Measurements from ENCODE around the gene FBXO3.

Gene FBXO3

GRCh38 chr11:33701302-33702230, 72.8 kb downstream of the FBXO3 start:
- Histone ChIP-seq H3K23ac (ENCODE audit: low read length) (no peak overlapping the region), H3K79me2 (ENCODE audit: control insufficient read depth, insufficient read depth, low read length) (no peaks in the 10 kb centered on the region), H4K8ac (ENCODE audit: low read depth, low read length) (no peak overlapping the region), H3K9ac (ENCODE audit: low read length) (peak overlapping the region; percentile 71), H3K4ac (ENCODE audit: low read depth, low read length) (no peak overlapping the region), H3K4me2 (ENCODE audit: low read length) (peak overlapping the region; percentile 67), H2AK5ac (ENCODE audit: low read length) (no peak overlapping the region), H3K4me1 (ENCODE audit: control insufficient read depth, low read depth, low read length) (peaks cover 1% of the 10 kb centered on the region), H2BK5ac (ENCODE audit: low read length) (no peak overlapping the region), H3K36me3 (ENCODE audit: control insufficient read depth, insufficient read depth, low read length) (no peaks in the 10 kb centered on the region), H4K5ac (ENCODE audit: low read length) (peak overlapping the region; percentile 35), H3K4me3 (ENCODE audit: low read length) (no peak overlapping the region), H2BK120ac (ENCODE audit: low read depth, low read length) (no peak overlapping the region), H2BK15ac (replicated peaks; ENCODE audit: low read depth) (no peak overlapping the region), H3K56ac (ENCODE audit: low read length) (peak overlapping the region; percentile 82), H3K27ac (ENCODE audit: low read depth, low read length) (no peak overlapping the region), H3K18ac (ENCODE audit: low read length) (no peak overlapping the region), H3K27me3 (ENCODE audit: insufficient read depth, low read length, poor library complexity) (no peaks in the 10 kb centered on the region), H3K79me1 (ENCODE audit: low read length) (no peaks in the 10 kb centered on the region)
- no peak for DNase-seq
- WGBS (ENCODE audit: extremely low coverage, insufficient coverage, low lambda C conversion rate) = no CpG with 5 or more reads among the region's 7 CpGs

GRCh38 chr11:33700502-33701271, 73.6 kb downstream of the FBXO3 start, which contains the start of gene C11orf91:
Gene C11orf91 (minus strand): TSS chr11:33700826. CDS start chr11:33700740, 86 bp downstream.
- H3K36me3 ChIP-seq (ENCODE audit: control insufficient read depth, insufficient read depth, low read length) = no peaks in the 10 kb centered on the region
- H3K9ac ChIP-seq (ENCODE audit: low read length) = peak within 1 kb of the TSS; percentile 71
- H4K5ac ChIP-seq (ENCODE audit: low read length) = peak within 1 kb of the TSS; percentile 35
- H3K23ac ChIP-seq (ENCODE audit: low read length) = no peak within 1 kb of the TSS
- no peak within 1 kb of the TSS for H3K27ac ChIP-seq (ENCODE audit: low read depth, low read length)
- no peak within 1 kb of the TSS for H2BK120ac ChIP-seq (ENCODE audit: low read depth, low read length)
- peak within 1 kb of the TSS; percentile 56 for H3K18ac ChIP-seq (ENCODE audit: low read length)
- DNase-seq = peak; percentile 95
- no peak within 1 kb of the TSS for H2BK5ac ChIP-seq (ENCODE audit: low read length)
- no peaks in the 10 kb centered on the region for H3K27me3 ChIP-seq (ENCODE audit: insufficient read depth, low read length, poor library complexity)
- H3K79me2 ChIP-seq (ENCODE audit: control insufficient read depth, insufficient read depth, low read length) = no peaks in the 10 kb centered on the region
- peak within 1 kb of the TSS; percentile 77 for H3K4me2 ChIP-seq (ENCODE audit: low read length)
- H2AK5ac ChIP-seq (ENCODE audit: low read length) = no peak within 1 kb of the TSS
- no peak within 1 kb of the TSS for H3K4ac ChIP-seq (ENCODE audit: low read depth, low read length)
- H3K56ac ChIP-seq (ENCODE audit: low read length) = peak within 1 kb of the TSS; percentile 82
- H2BK15ac ChIP-seq (replicated peaks; ENCODE audit: low read depth) = no peak within 1 kb of the TSS
- peaks cover 1% of the 10 kb centered on the region for H3K4me1 ChIP-seq (ENCODE audit: control insufficient read depth, low read depth, low read length)
- peak within 1 kb of the TSS; percentile 65 for H3K4me3 ChIP-seq (ENCODE audit: low read length)
- H3K79me1 ChIP-seq (ENCODE audit: low read length) = no peaks in the 10 kb centered on the region
- WGBS (ENCODE audit: extremely low coverage, insufficient coverage, low lambda C conversion rate) = no CpG with 5 or more reads among the region's 72 CpGs
- no peak within 1 kb of the TSS for H4K8ac ChIP-seq (ENCODE audit: low read depth, low read length)

- Histone ChIP-seq H3K9ac (ENCODE audit: low read length) (peak overlapping the region; percentile 48), H2BK15ac (replicated peaks; ENCODE audit: low read depth) (no peak overlapping the region), H2AK5ac (ENCODE audit: low read length) (no peak overlapping the region), H3K4ac (ENCODE audit: low read depth, low read length) (no peak overlapping the region), H3K4me2 (ENCODE audit: low read length) (peak overlapping the region; percentile 23), H3K27me3 (ENCODE audit: insufficient read depth, low read length, poor library complexity) (no peaks in the 10 kb centered on the region), H3K27ac (ENCODE audit: low read depth, low read length) (no peak overlapping the region), H3K36me3 (ENCODE audit: control insufficient read depth, insufficient read depth, low read length) (no peaks in the 10 kb centered on the region), H3K23ac (ENCODE audit: low read length) (no peak overlapping the region), H2BK120ac (ENCODE audit: low read depth, low read length) (no peak overlapping the region), H4K5ac (ENCODE audit: low read length) (no peak overlapping the region), H3K56ac (ENCODE audit: low read length) (peak overlapping the region; percentile 78), H4K8ac (ENCODE audit: low read depth, low read length) (no peak overlapping the region), H3K79me2 (ENCODE audit: control insufficient read depth, insufficient read depth, low read length) (no peaks in the 10 kb centered on the region), H3K18ac (ENCODE audit: low read length) (peak overlapping the region; percentile 56), H3K79me1 (ENCODE audit: low read length) (no peaks in the 10 kb centered on the region), H3K4me3 (ENCODE audit: low read length) (peak overlapping the region; percentile 9), H2BK5ac (ENCODE audit: low read length) (no peak overlapping the region), H3K4me1 (ENCODE audit: control insufficient read depth, low read depth, low read length) (peaks cover 5% of the 10 kb centered on the region)
- DNase-seq = peak; percentile 11
- no CpG with 5 or more reads among the region's 25 CpGs for WGBS (ENCODE audit: extremely low coverage, insufficient coverage, low lambda C conversion rate)
Observed at GRCh38 chr11:33700063-33700501, 74.2 kb downstream of the FBXO3 start.

- no peak overlapping the region for H2BK120ac ChIP-seq (ENCODE audit: low read depth, low read length)
- H4K5ac ChIP-seq (ENCODE audit: low read length) = no peak overlapping the region
- no peak overlapping the region for H3K23ac ChIP-seq (ENCODE audit: low read length)
- H3K18ac ChIP-seq (ENCODE audit: low read length) = no peak overlapping the region
- H2BK15ac ChIP-seq (replicated peaks; ENCODE audit: low read depth) = no peak overlapping the region
- no peaks in the 10 kb centered on the region for H3K36me3 ChIP-seq (ENCODE audit: control insufficient read depth, insufficient read depth, low read length)
- H3K4me1 ChIP-seq (ENCODE audit: control insufficient read depth, low read depth, low read length) = peaks cover 5% of the 10 kb centered on the region
- DNase-seq = no peak
- no peak overlapping the region for H3K4ac ChIP-seq (ENCODE audit: low read depth, low read length)
- no peak overlapping the region for H3K9ac ChIP-seq (ENCODE audit: low read length)
- no peaks in the 10 kb centered on the region for H3K79me1 ChIP-seq (ENCODE audit: low read length)
- no peak overlapping the region for H3K4me2 ChIP-seq (ENCODE audit: low read length)
- H3K56ac ChIP-seq (ENCODE audit: low read length) = peak overlapping the region; percentile 78
- H3K27ac ChIP-seq (ENCODE audit: low read depth, low read length) = no peak overlapping the region
- no peak overlapping the region for H4K8ac ChIP-seq (ENCODE audit: low read depth, low read length)
- no peaks in the 10 kb centered on the region for H3K79me2 ChIP-seq (ENCODE audit: control insufficient read depth, insufficient read depth, low read length)
- H2BK5ac ChIP-seq (ENCODE audit: low read length) = no peak overlapping the region
- no peak overlapping the region for H3K4me3 ChIP-seq (ENCODE audit: low read length)
- H3K27me3 ChIP-seq (ENCODE audit: insufficient read depth, low read length, poor library complexity) = no peaks in the 10 kb centered on the region
- no CpG with 5 or more reads among the region's 12 CpGs for WGBS (ENCODE audit: extremely low coverage, insufficient coverage, low lambda C conversion rate)
- H2AK5ac ChIP-seq (ENCODE audit: low read length) = no peak overlapping the region
Observed at GRCh38 chr11:33699515-33700062, 74.7 kb downstream of the FBXO3 start.

GRCh38 chr11:33698921-33699320, 75.4 kb downstream of the FBXO3 start:
- WGBS (ENCODE audit: extremely low coverage, insufficient coverage, low lambda C conversion rate) = no CpG with 5 or more reads among the region's 5 CpGs
- Histone ChIP-seq H3K79me1 (ENCODE audit: low read length) (no peaks in the 10 kb centered on the region), H3K27me3 (ENCODE audit: insufficient read depth, low read length, poor library complexity) (no peaks in the 10 kb centered on the region), H3K27ac (ENCODE audit: low read depth, low read length) (no peak overlapping the region), H2BK15ac (replicated peaks; ENCODE audit: low read depth) (no peak overlapping the region), H2AK5ac (ENCODE audit: low read length) (no peak overlapping the region), H3K79me2 (ENCODE audit: control insufficient read depth, insufficient read depth, low read length) (no peaks in the 10 kb centered on the region), H3K56ac (ENCODE audit: low read length) (no peak overlapping the region), H2BK120ac (ENCODE audit: low read depth, low read length) (no peak overlapping the region), H4K8ac (ENCODE audit: low read depth, low read length) (no peak overlapping the region), H3K4ac (ENCODE audit: low read depth, low read length) (no peak overlapping the region), H4K5ac (ENCODE audit: low read length) (no peak overlapping the region), H3K18ac (ENCODE audit: low read length) (no peak overlapping the region), H3K9ac (ENCODE audit: low read length) (no peak overlapping the region), H3K23ac (ENCODE audit: low read length) (no peak overlapping the region), H3K36me3 (ENCODE audit: control insufficient read depth, insufficient read depth, low read length) (no peaks in the 10 kb centered on the region), H3K4me1 (ENCODE audit: control insufficient read depth, low read depth, low read length) (peaks cover 5% of the 10 kb centered on the region), H2BK5ac (ENCODE audit: low read length) (no peak overlapping the region), H3K4me2 (ENCODE audit: low read length) (no peak overlapping the region), H3K4me3 (ENCODE audit: low read length) (no peak overlapping the region)
- no peak for DNase-seq

Data from mesendoderm (in vitro differentiated cells).